ENCODE results near the gene USP22.
A peak's percentile ranks its signal among the peaks of the same experiment; 100 is the strongest.
"Not testable (repeated sequence)": the region's sequence is repeated elsewhere in the genome, so short reads cannot be mapped to it uniquely, and the experiment has no call there.

USP22 gene
- total RNA-seq: 276 to 358 (median 312) reads per million in 4 experiments

DNA sequence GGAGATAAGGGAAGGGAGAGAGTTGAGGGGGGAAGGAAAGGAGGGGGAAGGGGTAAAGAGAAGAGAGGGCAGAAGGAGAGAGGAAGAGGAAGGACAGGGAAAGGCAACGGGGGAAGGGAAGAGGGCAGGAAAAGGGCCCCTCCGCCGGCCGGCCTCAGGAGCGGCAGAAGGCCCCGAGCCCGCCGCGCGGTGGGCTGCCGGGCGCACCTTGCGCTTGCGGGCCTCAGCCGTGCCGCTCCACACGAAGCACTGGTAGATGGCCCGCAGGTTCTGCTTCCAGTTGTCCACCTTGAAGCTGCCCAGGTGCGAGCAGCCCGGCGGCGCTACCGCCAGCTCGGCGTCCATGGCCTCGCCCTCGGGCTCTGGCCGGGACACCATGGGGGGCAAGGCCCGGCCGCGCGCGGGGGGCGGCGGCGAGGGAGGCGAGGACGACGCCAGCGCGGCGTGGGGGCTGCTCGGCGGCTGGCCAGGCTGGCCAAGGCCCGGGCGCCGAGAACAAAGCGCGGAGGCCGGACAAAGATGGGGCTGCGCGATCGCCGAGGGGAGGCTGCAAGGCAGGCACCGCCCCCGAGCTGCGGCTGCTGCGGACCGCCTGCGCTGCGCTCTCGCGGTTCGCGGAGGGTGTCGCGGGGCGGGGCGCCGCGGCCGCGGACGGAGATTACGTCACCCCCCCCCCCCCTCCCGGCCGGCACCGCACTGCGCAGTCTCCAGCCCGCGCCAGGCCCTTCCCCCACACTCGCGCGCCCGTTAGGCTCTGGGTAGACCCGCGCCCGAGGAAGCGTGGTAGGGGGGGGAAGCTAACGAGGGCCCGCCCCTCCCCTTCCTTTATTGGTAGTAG lies at the start of gene USP22:
Gene USP22 (minus strand): TSS at position 554 of the 838 bp plus-strand sequence. CDS start 176 bp downstream, at position 378.
- DNase-seq: peak; percentile 100

DNA sequence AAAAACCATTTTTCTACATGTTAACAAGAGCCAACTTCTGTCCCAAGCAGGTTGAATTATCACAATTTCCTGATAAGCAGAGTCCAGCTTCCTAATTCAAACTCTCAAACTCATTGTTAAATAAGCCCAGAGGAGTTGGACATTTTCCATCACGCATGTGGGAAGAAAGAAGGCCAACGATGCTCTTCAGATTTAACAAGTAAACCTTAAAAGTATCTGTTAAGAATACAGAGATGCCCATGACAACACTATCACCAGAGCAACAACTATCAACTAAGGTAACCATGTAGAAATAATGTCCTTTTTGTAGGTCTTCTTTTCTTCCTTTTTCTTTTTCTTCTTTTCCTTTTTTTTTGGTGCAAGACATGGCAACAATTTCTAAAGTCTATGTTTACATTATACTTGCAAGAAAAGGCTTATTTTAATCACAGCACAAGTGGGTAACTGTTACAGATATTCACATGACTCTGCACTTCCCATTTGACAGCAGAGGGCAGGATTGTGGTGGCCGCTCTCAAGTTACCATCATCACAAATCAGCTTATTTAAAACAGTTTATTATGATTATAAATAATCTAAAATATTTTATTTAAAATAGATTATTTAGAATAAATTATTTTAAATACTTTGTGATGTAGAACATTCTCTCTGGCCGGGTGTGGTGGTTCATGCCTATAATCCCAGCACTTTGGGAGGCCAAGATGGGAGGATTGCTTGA lies 48.2 kb upstream of the USP22 start:
- no peak for DNase-seq

DNA sequence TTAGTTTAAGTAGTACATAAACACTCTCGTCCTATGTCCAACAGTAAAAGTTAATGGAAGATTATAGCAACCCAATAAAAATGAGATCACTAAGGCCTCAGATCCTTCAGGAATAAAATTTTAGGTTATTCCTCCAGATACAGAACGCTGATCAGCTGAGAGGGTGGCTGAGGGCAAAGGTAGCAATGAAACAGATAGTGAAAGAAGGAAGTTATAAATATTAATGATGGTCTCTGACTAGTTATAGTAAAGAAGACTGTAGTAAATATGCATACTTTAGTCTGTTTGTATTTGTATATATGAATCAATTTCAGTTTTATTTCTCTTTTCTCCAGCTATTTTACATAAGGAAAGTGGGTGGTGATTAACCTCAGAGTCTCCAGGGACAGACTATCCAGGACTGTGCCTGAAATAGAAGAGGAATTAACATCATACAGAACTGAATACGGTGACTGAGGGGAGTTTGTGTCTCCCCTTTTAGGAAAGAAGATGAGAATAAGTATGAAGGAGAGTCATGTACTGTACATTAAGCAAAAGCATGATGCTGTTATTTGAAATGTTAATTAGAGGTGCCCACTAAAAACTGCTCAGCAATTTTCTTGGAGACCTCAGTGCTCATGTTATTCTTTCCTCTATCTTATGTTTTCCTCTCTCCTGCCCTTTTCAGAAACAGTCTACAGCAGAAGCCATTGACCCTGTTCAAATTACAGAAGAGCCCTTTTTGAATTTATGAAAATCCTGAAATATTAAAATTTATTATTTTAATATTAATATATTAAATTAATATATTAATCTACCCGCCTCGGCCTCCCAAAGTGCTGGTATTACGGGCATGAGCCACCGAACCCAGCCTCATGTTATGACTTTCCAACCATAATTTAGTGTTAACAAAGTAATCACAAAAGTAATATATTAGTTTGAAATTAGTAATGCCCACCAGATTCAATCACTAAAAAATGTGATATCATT lies 47.4 kb upstream of the USP22 start:
- DNase-seq: no peak

DNA sequence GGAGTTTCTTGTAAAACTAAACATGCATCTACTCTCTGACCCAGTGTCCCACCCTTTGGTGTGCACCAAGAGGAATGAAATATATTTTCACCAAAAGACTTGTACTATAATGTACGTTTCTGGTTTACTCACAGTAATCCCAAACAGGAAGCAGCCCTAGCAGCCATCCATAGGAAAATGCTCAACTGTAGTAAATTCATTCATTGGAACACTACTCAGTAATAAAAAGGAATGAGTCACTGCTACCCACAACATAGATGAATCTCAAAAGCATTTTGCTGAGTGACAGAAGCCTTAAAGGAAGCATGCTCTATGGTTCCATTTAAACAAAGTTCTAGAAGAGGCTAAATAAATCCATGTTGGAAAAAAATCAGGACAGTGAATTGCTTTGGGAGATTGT lies 46.3 kb upstream of the USP22 start:
- no peak for DNase-seq

DNA sequence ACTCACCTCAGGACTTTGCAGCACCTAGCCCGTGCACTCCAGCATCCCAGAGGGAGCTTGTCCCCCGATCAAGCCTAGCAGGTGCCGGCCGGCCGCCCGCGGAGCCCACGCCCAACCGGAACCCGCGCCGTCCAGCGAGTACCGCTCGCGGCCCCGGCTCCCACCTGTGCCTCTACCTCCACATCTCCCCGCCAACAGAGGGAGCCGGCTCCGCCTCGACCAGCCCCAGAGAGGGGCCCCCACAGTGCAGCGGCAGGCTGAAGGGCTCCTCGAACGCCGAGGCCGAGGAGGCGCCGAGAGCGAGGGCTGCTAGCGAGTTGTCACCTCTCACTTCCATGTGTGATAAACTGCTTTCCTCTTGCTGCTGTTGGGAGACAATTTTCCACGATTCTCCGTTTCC lies 42.9 kb upstream of the USP22 start:
- DNase-seq: no peak

DNA sequence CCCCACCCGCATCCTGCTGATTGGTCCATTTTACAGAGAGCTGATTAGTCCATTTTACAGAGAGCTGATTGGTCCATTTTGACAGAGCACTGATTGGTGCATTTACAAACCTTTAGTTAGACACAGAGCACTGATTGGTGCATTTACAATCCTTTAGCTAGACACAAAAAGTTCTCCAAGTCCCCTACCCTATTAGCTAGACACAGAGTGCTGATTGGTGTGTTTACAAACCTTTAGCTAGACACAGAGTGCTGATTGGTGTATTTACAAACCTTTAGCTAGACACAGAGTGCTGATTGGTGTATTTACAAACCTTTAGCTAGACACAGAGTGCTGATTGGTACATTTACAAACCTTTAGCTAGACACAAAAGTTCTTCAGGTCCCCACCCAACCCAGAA lies 42.5 kb upstream of the USP22 start:
- not testable (repeated sequence) for DNase-seq

DNA sequence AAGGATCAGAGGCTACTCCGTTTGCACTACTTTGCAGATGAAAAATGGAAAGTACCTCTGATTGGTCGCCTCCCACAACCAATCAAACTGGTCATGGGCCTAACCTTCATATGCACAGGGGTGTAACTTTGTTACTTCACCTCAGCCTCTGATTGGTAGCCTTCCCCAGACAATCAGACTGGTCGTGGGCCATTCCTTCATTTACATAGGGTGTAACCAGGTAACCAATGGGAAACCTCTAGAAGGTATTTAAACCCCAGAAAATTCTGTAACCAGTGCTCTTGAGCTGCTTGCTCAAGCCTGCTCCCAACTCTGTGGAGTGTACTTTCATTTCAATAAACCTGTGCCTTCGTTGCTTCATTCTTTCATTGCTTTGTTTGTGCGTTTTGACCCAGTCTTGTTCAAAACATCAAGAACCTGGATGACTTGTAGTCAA lies 39.2 kb upstream of the USP22 start:
- DNase-seq: no peak

DNA sequence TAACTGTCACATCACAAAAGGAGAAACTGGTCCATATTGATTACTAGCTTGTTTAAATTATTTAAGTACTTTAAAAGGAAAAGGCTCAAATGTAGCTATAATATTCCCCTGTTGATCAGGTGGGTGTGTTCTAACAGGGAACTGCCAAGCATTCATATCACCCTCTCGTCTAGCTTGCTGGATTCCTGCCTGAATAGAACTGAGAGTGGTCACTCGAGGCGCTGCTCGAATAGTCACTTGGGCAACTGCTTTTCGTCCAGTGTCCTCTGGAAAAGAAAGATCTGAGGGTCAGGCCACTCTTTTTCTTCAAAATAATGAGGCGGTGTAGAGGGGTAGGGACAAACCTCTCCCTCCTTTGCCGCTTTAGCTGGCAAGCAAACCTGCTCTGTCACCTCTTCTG lies 36.4 kb upstream of the USP22 start:
- no peak for DNase-seq

DNA sequence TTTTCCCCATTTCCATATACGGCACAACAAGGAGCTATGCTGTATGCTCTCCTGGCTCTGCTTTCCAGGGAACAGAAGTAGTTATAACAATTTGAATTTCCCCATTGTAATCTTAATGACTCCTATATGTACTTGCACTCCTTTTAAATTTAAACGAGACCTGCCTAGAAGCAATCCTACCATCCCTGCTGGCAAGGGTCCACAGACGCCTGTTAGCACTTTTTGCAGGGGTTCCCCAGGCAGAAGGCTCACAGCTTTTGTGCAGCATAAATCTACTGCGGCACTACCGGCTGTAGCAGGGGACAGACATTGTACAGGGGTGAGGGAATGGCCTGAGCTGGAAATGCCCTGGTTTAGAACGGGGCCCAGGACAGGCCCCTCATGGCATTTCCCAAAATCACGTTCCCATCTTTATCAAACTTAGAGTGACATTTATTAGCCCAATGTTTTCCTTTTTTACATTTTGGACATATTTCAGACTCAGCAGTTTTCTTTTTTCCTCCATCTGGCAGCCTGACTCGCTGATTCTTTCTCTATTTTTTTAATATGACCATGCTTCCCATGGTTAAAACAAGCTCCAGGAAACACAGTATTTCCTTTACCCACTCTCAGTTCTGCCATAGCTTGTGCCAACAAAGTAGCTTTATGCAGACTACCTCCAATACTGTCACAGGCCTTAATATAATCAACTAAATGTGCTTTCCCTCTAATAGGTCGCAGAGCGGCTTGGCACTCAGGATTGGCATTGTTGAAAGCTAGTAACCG lies 35.4 kb upstream of the USP22 start:
- DNase-seq: no peak

DNA sequence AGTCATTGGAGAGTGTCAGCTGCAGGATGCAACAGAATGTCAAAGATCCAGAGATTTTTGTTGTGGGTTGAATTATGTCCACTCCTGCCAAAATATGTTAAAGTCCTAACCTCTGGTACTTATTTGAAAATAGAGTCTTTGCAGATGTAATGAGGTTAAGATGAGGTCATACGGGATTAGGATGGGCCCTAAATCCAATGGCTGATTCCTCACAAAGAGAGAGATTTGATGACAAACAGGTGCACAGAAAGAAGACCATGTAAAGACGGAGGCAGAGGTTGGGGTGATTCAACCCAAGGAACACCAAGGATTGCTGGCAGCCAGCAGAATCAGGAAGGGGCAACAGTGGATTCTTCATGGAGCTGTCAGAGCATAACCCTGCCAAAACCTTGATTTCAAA lies 34.5 kb upstream of the USP22 start:
- DNase-seq: no peak

DNA sequence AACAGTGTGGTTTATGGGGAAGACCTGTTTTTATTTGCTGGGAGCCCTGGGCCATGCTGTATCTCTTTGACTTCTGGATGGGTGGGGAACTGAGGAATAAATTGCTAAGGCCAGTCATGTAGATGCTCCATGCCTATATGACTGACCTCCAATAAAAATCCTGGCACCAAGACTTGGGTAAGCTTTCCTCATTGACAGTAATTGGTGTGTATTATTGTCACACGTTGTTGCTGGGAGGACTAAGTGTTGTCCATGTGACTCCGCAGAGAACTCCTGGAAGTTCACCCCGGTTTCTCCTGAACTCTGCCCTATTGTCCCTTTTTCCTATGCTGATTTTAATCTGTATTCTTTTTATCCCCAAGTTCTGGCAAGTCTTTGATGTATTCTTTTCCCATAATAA lies 33.4 kb upstream of the USP22 start:
- DNase-seq: no peak

DNA sequence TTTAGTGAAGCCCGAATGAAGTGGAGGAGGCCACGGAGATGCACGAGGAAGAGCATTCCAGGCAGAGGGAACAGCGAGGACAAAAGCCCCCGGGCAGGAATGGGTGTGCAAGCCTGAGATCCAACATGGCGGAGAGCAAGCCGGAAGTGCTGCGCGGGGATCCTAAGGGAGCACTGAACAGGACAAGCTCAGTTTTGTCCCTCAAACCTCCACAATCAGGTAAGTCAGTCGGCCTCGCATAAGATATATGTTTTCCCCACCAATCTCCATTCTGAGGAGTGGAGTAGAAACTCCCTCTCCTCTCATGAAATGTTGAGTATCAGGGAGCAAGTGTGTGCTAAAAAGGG lies 32.9 kb upstream of the USP22 start:
- DNase-seq: no peak

DNA sequence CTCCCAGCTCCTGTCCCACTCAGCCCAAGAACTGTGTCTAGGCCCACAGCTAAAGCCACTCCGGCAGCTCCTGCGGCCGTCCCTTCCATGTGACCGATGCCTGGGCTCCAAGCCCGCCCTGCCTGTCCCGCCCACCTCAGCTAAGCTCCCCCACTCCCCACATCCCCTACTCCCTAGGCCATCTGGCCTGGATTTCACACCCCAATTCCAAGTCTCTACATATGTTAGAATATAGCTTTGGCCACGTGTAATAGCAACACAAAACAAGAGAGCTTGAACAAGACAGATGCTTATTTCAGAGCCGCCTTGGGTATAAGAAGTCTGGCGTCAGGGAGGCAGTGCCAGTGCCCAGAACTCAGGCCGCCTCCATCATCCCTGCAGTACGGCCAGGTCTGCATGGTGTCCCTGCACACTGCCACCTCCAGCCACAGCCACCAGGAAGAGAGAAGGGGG lies 30.0 kb upstream of the USP22 start:
- DNase-seq: no peak

DNA sequence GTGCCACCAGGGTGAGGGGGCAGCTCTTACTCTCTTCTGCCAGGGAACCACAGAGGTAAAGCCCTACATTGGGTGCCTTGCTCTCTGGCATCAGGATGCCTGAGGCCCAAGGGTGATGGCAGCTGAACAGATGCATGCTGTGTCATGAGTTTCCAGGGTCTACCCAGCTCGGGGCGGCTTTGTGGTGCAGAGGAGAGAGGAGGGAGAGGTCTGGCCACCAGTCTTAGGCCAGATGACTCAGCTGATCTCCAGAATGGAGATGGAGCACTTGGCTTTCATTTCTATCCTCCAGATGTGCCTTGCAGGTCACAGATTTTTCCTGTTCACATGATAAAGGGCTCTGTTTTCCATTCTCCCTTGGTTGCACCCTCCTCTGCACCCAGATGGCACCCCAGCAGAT lies 23.6 kb upstream of the USP22 start:
- no peak for DNase-seq

DNA sequence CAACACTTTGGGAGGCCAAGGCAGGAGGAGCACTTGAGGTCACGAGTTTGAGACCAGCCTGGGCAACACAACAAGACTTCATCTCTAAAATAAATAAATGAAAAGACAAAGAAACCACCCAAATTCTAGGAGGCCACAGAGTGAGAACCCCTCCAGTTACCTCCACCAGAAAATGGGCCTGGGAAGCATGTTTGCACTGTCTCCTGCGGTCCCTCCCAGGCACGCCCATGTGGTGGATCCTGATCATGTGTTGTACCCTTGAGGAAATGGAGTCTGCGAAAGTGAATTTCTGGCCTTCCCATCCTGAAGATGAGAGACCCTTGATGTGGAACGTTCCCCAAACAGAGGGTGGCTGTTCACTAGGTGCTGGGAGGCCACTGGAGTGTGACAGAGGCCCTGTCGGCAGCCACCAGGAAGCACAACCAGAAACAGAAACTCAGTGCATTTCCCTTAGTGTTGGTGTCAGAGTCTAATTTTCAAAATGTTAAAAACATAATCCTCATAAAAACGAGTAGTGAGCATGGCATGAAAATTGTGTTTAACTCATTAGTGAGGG lies 19.2 kb upstream of the USP22 start:
- DNase-seq: no peak

DNA sequence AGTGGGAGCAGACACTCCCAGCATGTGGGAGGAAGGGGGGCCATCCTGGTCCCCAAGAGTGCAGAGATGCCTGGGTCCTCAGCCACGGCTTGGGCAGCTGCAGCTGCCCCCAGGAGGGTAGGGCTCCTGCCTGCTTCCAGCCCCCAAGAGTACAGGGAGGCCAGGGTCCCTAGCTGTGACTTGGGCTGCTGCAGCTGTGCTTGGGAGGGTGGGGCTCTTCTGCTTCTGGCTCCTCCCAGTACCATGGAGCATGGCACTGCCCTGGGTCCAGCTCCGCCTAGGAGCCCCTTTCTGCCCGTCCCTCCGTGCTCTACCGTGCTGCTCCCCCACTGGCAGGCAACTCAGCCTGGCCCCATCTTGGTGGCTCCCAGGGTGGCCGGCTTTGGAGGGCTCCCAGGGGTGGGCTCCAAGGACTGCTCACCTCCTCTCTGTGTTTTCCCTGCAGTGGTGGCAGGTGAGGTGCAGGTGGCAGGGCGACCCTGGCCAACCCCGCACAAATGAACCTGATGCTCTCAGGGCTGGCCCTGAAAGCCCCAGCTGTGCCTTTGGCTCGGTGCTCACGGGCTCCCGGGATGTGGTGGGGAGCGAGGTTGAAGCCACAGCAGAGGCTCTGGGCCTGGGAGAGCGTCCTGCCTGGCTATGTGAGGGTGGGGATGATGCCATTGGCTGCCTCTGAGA lies 18.5 kb upstream of the USP22 start:
- DNase-seq: no peak

DNA sequence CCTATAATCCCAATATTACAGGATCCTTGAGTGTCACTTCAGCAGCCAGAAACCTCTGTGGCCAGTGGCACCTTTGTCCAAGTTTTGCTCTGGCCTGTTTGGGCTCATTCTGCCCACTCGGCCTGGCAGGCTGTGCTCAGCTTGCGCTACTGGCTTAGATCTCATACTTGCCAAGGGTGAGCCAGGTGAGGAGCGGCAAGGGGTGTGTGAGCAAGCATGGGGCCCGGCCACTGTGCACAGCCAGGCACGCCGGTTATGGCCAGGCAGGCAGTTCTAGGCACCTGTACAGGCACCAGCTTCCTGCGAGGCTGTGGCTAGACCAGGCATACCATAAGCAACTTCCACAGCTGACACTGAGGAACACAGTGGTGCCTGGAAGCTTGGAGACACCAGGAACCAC lies 16.9 kb upstream of the USP22 start:
- no peak for DNase-seq

DNA sequence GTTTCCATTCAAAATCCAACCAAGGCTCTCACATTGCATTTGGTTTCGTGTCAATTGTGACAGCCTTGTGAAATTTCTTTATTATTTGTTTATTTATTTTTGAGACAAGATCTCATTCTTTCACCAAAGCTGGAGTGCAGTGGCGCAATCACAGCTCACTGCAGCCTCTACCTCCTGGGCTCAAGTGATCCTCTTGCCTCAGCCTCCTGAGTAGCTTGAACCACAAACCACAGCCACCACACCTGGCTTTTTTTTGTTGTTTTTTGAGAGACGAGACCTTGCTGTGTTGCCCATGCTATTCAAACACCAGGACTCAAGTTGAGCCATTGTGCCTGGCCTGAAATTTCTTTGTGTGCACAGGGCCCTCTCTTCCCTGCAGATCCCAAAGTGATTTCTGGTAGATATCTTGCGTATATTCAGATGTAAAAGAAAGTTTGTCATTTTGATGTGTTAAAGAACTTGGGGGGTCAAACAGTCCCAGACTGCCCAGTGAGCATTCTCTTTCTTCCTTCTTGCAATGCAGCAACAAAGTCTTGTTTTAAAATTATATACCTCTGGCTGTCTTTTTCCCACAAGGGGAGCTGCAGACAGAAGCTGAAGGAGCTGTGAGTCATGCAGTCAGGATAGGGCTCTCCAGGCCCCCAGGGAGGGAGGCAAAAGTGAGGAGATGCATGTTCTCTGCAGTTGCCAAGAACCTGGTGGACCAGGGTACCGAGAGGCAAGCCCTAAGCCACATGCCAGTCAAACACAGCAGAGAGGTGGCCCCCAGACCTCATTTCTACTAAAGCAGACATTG lies 15.5 kb upstream of the USP22 start:
- DNase-seq: no peak

DNA sequence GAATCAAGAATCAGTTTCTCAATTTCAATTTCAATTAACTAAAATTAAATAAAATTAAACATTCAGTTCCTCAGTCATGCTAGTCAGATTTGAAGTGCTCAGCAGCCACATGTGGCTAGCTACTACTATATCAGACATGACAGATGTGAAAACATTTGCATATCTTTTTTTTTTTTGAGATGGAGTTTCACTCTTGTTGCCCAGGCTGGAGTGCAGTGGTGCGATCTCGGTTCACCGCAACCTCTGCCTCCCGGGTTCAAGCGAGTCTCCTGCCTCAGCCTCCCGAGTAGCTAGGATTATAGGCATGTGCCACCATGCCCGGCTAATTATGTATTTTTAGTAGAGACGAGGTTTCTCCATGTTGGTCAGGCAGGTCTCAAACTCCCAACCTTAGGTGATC lies 10.2 kb upstream of the USP22 start:
- not testable (repeated sequence) for DNase-seq

DNA sequence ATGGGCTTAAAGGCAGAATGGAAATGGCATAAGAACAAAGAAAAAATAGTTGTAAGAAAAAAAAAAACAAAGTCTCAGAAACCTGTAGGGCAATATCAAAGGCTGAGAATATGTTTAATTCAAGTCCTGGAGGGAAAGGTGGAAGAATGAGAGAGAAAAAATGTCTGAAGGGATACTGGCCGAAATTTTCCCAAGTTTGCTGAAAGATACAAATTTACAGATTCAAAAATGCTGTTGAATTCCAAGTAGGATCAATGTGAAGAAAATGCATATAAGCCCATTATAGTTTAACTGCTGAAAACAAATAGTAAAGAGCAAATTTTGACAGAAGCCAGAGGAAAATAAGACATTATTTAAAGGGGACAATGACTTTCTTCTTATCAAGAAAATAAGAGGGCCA lies 6.6 kb upstream of the USP22 start:
- DNase-seq: no peak
